ENCODE data around the gene FNBP1.

FNBP1 gene

DNA sequence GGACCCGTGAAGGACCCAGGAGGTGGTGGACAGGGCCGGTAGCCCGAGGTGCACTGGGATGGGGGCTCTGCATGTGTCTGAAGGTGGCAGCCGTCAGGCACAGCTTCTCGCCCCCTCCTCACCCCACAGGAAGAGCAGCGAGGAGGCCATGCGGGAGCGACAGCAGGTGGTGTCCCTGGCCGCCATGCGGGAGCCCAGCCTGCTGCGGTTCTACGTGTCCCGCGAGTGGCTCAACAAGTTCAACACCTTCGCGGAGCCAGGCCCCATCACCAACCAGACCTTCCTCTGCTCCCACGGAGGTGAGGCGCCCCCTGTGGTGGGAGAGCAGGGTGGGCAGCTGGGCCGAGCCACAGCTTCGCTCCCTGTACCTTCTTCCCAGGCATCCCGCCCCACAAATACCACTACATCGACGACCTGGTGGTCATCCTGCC, 167.8 kb downstream of the FNBP1 start:
- DNase-seq (ENCODE audit: low read depth in 2 of 2) = no peak

DNA sequence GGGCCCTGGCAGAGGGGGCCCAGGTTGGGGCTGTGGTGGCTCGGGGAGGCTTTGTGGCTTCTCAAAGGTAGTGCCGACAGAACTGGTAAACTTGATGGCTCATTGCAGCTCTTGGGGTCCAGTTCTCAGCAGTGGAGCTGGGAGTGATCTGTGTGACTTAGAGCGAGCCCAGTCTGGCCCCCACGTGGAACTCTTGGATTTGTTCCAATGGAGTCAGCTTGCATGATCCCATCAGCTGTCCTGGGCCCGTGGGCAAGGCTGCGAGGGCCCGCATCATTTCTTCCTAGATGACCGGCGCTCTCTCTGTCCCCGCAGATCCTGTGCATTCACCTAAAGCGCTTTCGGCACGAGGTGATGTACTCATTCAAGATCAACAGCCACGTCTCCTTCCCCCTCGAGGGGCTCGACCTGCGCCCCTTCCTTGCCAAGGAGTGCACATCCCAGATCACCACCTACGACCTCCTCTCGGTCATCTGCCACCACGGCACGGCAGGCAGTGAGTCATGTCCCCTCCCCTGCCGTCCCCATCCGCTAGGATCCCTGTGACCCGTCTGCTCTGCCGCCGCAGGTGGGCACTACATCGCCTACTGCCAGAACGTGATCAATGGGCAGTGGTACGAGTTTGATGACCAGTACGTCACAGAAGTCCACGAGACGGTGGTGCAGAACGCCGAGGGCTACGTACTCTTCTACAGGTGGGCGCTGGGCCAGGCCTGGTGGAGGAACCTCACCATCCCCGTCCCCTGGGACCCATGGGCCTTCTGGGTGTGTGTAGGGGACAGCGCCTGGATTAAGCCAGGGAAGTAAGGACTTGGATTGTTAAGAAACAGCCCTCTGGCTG, 168.5 kb downstream of the FNBP1 start:
- no peak for DNase-seq (ENCODE audit: low read depth in 2 of 2)

DNA sequence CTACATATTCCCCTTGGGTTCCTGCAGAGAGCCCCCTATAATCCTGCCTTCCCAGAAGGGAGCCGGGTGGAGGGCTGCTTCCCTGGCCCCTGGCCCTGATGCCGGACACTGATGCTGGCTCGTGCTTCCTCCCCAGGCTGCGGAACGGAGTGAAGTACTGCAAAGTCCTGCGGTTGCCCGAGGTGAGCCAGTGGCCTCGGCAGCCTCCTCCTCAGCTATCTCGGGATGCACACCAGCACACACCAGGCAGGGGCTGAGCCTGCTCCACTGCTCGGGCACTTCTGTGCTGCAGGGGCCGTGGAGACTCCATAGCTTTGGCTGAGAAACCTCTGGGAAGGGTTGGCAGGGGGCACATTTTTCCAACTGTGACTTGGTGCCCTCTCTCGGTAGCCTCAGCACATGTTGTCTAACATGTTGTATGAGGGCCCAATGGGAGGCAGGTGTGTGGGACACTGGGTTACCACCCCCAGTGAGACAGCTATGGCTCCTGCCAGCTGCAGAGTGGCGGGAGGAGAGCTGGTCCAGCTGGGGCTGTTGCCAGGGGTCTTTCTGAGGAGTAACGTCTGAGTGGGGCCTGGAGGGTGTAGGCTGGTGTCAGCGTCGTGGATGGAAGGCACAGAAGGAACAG, 169.3 kb downstream of the FNBP1 start:
- DNase-seq (ENCODE audit: low read depth in 2 of 2) = no peak

DNA sequence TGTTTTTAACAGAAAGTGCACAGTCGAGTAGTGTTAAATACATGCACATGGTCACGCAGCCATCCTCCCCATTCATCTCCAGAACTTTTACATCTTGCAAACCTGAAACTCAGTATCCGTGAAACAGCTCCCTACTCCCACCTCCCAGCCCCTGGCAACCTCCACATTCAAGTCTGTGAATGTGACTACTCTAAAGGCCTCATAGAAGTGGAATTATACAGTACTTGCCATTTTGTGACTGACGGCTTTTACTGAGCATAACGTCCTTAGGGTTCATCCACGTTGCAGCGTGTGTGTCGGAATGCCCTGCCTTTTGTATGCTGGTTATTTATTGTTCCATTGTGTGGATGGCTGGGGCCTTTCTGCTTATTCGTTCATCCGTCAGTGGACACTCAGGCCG, 171.9 kb downstream of the FNBP1 start:
- no peak for DNase-seq (ENCODE audit: low read depth in 2 of 2)

DNA sequence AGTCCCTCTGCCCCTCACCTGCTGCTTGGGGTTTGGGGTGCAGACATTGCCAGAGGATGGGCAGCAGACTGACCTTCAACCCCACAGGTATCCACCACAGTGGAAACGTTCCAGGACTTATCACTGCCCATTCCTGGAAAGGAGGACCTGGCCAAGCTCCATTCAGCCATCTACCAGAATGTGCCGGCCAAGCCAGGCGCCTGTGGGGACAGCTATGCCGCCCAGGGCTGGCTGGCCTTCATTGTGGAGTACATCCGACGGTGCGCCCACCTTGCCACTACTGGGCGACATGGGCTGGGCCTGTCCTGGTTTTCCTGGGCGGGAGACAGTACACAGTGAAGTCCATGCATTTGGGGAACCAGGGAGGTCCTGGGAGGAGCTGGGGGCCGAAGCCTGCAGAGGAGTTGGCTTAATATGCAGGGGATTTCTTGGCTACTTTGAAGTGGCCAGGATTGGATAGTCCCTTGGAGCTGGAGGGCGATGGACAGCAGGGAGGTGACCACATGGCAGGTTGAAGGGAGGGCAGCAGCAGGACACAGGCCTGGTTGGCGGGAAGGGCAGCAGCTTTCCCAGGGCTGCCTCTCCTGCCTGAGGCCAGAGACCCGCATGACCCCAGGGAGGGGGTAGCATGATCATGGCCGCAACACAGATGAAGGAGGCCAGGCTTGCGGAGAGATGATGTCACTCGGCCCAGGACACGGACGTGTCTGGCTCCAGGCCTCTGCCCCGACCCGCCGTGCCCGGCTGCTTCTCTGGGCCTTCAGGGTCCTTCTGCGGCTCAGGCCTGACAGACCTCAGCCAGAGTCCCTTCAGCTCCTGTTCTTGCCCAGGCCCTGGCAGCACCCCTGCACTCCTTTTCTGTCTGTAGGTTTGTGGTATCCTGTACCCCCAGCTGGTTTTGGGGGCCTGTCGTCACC, 173.1 kb downstream of the FNBP1 start:
- no peak for DNase-seq (ENCODE audit: low read depth in 2 of 2)

DNA sequence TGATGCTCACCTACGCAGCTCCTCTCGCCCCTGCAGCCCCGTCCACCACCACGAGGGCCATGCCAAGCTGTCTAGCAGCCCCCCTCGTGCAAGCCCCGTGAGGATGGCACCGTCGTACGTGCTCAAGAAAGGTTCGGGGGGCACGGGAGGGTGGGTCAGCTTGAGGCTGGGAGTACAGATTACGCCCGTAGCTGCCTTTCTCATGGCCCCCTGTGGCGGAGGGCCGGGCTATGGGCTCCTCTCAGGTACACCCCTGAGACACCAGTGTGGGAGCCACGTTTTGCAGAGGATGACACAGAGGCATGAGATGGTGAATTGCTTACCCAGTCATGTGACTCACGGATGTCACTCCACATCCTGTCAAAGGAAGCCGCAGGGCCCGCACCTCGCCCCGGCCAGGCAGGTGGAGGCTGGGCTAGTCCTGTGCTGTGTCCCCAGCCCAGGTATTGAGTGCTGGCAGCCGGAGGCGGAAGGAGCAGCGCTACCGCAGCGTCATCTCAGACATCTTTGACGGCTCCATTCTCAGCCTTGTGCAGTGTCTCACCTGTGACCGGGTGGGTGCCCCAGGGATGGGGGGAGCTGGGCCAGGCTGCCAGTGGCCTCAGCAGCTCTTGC, 174.0 kb downstream of the FNBP1 start:
- peak; percentile 77 to 86 for DNase-seq (ENCODE audit: low read depth in 2 of 2)

DNA sequence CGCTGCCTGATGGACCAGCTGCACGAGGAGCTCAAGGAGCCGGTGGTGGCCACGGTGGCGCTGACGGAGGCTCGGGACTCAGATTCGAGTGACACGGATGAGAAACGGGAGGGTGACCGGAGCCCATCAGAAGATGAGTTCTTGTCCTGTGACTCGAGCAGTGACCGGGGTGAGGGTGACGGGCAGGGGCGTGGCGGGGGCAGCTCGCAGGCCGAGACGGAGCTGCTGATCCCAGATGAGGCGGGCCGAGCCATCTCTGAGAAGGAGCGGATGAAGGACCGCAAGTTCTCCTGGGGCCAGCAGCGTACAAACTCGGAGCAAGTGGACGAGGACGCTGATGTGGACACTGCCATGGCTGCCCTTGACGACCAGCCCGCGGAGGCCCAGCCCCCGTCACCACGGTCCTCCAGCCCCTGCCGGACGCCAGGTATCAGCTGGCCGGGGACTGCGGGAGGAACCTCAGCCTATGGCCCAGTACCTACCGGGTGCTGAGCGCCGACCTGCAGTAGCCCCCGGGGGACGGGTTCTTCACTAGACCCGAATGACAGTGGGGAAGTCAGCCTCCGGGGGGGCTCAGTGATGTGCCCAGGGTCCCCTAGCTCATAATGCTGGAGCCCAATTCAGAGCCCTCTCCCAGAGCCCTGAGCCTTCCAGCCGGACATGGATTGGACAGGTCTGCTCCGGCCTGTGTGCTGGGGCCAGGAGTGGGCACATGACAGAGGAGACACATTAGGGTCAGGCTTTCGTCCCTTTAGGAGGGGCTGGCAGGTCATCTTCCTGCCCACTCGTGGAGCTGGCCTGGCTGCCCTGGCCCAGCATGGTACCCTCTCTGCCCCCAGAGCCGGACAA, 174.7 kb downstream of the FNBP1 start:
- no peak for DNase-seq (ENCODE audit: low read depth in 2 of 2)

DNA sequence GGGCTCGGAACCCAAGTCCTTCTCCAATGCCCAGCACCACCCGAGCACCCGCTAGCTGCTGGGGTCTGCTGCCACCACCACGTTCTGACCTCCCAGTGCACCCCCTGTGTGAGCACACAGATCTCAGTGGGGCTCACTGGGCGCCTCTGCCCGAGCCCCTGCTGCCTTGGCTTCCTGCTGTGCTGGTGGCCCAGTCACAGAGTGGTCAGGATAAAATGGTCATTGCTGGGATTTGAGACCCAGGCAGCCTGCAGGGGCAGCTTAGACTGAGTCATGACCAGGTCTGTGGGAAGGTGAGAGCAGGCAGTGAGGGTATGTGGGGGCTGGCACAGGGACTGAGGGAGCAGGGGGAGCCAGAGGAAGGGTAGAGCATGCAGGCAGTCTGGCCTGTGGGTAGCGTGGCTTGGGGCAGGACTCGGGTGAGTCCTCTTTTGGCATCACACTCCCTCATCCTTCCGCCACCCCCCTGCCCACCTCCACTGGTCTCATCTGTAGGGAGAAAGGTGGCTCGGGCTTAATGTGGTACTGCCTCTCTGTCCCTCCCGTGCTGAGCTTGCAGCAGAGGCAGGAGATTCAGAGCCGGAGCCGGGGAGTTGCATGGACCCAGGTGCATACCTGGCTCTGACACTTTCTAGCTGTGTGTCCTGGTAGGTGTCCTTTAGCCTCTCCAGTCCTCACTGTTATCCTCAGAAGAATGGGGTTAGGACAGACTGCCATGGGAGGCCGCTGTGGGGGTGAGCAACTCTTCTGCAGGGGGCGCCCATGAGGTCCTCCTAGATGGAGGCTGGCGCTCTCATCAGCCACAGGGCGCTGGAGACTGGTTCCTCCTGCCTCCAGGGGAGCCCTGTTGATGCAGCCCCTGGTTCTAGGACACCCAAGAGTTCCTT, 175.6 kb downstream of the FNBP1 start:
- no peak for DNase-seq (ENCODE audit: low read depth in 2 of 2)

DNA sequence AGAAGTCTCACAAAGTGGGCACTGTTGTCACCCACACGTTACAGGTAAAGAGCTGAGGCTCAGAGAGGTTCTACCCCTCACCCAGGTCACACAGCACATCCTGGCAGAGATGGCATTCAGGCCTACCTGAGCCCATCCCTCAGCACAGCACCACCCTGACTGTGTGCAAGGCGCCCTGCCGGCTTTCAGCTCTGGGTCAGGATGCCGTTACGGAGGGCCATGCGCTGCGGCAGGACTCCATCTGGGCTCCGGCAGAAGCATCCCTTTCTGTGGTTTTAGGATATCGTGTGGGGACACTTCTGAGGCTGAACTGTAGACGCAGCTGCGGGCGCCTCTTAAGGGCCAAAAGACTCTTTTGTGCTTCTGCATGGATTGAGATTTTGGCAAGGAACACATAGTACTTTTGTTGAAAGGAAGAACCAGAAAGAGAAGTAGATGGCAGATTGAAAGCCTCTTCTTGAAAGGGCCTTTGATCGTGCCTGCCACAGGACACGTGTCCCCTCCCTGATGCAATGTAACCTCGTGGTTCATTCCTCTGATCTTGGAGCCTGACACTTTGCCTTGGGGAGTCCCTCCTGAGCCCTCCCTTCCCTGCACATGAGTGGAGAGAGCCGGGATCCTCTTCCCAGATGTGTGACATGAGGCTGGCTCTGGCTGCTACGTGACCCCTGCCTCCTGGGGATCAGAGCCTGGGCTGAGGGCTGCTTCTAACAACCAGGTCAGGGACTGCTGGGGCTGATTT, 176.4 kb downstream of the FNBP1 start:
- DNase-seq (ENCODE audit: low read depth in 2 of 2) = no peak

DNA sequence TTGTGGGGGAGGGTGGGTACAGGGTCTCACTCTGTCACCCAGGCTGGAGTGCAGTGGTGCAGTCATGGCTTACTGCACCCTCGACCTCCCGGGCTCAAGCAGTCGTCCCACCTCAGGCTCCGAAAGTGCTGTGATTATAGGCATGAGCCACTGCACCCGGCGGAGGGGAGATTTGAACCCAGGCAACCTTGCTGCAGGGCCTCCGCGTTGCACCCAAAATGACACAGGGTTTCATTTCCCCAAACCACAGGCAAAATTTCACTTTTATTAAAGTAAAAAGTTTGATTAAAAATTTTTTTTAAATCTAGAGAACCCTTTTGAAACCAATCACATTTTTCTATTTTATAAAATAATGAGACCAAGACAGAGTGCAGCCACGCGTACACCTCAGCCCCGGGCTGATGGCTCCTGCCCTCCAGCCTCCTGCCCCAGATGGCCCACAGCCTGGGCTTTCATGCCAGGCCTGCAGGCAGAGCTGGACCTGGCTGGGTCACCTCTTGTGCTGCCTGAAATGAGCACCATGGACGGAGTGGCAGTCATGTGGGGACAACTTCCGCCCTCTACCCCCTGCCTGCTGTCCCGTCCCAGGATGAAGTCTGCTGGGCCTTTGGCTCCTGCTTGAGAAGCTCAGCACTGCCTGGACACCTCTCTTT, 177.2 kb downstream of the FNBP1 start:
- DNase-seq (ENCODE audit: low read depth in 2 of 2) = no peak

DNA sequence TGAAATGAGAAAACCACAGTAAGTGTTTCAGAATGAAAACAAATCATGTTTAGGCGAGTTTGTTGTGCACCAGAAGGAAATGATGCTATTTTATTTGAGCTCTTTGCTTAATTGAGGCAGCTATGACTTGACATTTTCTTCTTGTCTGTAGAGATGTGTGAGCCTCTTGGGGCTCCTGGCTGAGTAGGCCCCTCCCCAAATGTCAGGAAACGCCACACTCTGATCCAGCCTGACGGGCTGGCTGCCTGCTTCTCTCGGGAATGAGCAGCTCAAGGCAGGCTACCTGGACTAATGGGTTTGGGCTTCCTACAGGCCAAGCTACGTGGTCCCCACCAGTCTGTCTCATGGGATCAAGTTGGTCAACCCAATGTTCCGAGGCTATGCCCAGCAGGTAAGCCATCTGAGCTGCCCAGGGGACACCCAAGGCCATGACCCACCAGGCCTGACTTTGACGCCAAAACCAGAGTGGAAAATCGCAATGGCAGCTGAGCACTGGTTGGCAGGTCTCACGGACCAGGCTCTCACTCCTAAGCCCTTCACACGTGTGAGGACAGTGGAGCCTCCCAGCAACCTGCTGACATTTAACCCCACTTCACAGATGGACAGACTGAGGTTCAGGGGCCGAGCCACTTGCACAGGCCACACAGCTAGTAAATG, 177.9 kb downstream of the FNBP1 start:
- DNase-seq (ENCODE audit: low read depth in 2 of 2) = no peak

DNA sequence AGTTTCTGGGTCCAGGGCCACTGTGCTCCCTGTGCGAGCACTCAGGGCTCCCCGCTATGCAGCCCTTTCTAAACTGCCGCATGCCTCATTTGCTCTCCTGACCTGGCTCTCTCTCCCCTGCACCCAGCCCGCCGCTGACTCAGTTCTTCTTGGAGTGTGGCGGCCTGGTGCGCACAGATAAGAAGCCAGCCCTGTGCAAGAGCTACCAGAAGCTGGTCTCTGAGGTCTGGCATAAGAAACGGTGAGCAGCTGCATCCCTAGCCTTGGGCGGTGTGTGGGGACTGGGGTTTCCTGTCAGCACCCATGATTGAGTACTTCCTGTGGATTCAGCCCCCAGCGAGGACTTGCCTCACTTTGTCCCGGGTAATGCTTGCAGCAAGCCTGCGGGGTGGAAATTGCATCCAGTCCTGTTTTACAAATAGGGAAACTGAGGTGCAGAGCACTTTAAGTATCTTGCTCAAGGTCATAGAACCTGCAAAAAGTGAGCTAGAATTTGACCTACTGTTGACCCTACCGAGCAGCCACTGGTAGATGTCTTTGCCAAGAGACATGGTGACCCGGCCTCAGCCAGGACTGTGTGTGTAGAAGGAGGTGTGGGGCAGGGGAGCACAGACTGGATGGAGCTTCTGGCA, 179.8 kb downstream of the FNBP1 start:
- peak in 1 of 2 donors; percentile 56 for DNase-seq (ENCODE audit: low read depth in 2 of 2)

DNA sequence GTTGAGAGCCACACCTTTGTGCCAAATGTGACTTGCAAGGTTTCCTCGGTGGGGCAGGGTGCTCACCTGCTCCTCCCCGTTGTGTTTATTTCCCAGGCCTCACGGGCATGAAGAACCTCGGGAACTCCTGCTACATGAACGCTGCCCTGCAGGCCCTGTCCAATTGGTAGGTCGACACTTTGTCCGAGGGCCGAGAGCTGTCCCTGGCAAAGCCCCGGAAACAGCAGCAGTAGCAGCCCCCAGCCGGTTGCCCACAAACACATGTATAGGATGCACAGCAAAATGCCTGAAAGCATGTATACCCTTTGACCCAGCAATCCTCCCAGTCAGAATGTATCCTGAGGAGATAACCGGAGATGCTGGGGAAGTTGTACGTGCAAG, 181.6 kb downstream of the FNBP1 start:
- DNase-seq (ENCODE audit: low read depth in 2 of 2) = no peak

DNA sequence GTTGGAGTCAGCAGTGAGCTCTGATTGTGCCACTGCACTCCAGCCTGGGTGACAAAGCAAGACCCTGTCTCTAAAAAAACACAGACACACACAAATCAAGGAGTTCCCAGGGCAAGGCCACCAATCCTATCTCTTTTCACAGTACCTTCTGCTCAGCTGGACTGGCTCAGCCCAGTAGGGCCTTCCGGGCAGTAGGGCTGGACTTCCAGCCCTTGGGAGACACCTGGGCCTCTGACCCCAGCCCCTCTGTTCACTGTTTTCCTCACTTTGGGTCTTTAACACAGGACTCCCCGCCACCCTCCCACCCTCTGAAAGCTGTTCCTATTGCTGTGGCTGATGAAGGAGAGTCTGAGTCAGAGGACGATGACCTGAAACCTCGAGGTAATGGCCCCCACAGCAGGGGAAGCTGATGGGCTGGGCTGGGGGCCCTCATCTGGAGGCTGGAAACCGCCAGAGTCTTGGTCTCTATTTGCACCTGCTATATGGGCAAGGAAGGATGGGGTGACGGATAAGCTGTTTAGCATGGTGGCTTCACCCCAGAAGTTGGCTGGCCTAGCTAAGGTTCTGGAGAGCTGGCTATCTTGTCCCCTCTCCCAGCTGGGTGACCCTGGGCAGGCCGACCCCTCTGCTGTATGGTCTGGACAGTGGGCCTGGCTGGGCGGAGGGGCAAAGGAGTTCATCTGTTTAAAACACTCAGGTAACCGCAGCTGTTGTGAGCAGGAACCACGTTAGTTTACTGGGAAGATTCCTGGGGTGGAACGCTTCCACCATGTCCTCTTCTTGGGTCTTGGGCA, 182.1 kb downstream of the FNBP1 start:
- DNase-seq (ENCODE audit: low read depth in 2 of 2) = no peak

DNA sequence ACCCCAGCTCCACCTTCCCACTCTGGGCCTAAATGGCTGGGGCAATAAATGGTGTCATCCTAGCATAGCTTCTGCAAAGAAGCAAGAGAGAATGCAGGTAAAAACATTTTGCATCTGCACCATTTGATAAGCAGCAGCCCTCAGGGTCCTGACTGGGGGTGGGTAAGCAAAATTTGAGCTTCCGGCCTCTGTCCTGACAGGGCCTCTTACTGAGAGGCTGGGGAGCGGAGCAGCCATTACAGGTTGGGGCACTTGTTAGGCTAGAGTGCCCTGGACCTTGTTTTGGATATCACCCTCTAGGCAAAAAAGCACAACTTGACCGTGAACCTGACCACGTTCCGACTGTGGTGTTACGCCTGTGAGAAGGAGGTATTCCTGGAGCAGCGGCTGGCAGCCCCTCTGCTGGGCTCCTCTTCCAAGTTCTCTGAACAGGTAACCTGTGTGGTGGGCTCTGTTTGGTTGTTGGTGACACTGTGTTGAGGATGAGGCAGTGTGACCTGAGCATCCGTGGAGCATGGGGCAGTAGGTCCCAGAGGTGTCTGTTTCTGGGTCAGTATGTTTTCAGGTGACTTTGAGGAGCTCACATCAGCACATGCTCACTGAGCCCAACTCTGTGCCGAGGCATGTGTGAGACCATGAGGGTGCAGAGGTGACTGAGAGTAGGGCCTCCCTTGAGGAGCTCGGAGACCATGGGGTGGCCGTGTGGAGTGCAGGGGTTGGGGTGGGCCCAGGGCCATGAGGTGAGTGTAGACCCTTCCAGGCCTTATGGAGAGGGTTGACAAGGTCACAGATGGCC, 184.6 kb downstream of the FNBP1 start:
- DNase-seq (ENCODE audit: low read depth in 2 of 2) = no peak

DNA sequence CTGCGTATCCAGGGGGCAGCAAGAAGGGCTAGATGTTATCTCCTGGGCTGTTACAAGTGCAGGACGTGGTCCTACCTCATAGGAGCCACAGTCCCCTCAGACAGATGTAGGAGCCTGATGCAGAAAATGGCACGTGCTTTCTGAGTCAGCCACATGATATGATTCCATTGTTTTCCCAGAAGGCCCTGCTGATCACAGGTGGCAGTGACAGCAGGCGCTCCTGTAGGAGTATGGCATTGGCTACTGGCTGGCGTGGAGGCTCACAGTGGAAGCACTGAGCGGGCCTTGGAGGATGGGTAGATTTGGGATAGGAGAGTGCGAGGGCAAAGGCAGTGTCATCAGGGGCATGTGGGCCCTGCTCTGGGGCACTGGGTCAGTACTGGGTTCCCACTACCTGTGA, 185.8 kb downstream of the FNBP1 start:
- no peak for DNase-seq (ENCODE audit: low read depth in 2 of 2)
